NCI-H1930 (cell line): Measurements from ENCODE around the gene CDC73.
"Not testable (repeated sequence)": the region's sequence is repeated elsewhere in the genome, so short reads cannot be mapped to it uniquely, and the experiment has no call there.

Experiments used
- DNase-seq, 2 experiments: peaks; one replicate each; lab custom pipeline; 2025; lab: John Stamatoyannopoulos, UW

Gene CDC73

GRCh38 chr1:193288548-193289080 lies 166.8 kb downstream of the CDC73 start:
- DNase-seq = not testable (repeated sequence)

- no peak for DNase-seq
These were observed 171.9 kb downstream of the CDC73 start for GRCh38 chr1:193293726-193294125.

- no peak for DNase-seq
These were observed 177.2 kb downstream of the CDC73 start for GRCh38 chr1:193299038-193299437.

- no peak for DNase-seq
These were observed 179.9 kb downstream of the CDC73 start for GRCh38 chr1:193301746-193302145.

GRCh38 chr1:193303849-193304248 lies 182.0 kb downstream of the CDC73 start:
- no peak for DNase-seq
